ENCODE results near the gene PRR30.

- TF ChIP-seq POLR2AphosphoS5 (IDR thresholded peaks at IDR 0.05; ENCODE audit: low read depth, low read length) (no peak), POLR2A (IDR thresholded peaks at IDR 0.05; ENCODE audit: low read depth, low read length) (no peak)
These were observed 4.3 kb downstream of the PRR30 start for GRCh38 chr2:27134781-27135477.

Data from GM12892 (cell line).